ENCODE results near the gene EOMES.

DNA sequence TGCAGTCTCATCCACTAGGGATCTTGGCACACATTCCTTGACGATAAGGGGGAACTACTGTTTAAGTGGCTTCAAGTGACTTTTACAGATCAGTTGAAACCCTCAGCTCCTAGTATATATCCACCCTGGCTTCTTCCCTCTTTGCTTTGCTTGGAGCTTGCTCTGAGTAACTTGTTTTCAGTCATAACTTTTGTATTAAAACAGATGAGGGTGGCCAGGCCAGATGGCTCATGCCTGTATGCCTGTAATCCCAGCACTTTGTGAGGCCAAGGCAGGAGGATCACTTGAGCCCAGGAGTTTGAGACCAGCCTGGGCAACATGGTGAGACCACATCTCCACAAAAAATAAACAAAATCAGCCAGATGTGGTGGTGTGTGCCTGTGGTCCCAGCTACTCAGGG lies 42.4 kb downstream of the EOMES start:
- TF ChIP-seq CTCF (conservative IDR thresholded peaks at IDR 0.05; ENCODE audit: low read depth in 2 of 2) (no peak), POLR2AphosphoS5 (IDR thresholded peaks at IDR 0.05; ENCODE audit: low read depth) (no peak)
